Endothelial cell of umbilical vein (primary cell): ENCODE results near the gene CAMTA1. TPM values are rescaled to one million over a fixed set of nuclear protein-coding genes. Genes with fewer than 3 reads are reported as not detected.

ENCODE experiments used
- BruUV-seq: library from RNA; stranded (reverse); fragments of 400-500 nt; replicated peaks from 2 replicates; lab custom pipeline; 2021; lab: Mats Ljungman, UMichigan
- CTCF ChIA-PET: fragments of 300-600, 350-600 bp; sonication (Branson Sonifier 250); formaldehyde crosslinking; loops from one replicate; lab custom pipeline; 2021; ENCODE audit warnings: antibody characterized with exemption, inconsistent platforms; lab: Charles Lee
- POLR2A ChIA-PET: fragments of 300-600, 350-600 bp; sonication (Branson Sonifier 250); formaldehyde crosslinking; loops from one replicate; lab custom pipeline; 2021; ENCODE audit warnings: antibody characterized with exemption, inconsistent platforms; lab: Charles Lee
- DNase-seq: peaks from one replicate; pipeline ENCODE4 v3.0.0-alpha.2; 2011; ENCODE audit warnings: low read depth, low spot score
- FAIRE-seq: peaks from 2 replicates; lab custom pipeline; 2011; peaks lifted over from hg19 to GRCh38; lab: Jason Lieb, UNC
- H2AFZ ChIP-seq: 2 replicates; pipeline ENCODE4 v1.6.0; 2012; ENCODE audit warnings: low read depth, low read length, control low read depth, inconsistent platforms
- H3K27ac ChIP-seq: 2 replicates; pipeline ENCODE4 v1.5.1; 2011; ENCODE audit warnings: low read depth, mild to moderate bottlenecking, control low read depth, low read length, moderate library complexity; ENCODE audit not compliant: insufficient read depth
- H3K27me3 ChIP-seq, 2 experiments: 2 replicates each; pipeline versions ENCODE4 v1.6.0 to v1.6.1; 2011; ENCODE audit warnings: low read length in 2 of 2, mixed read lengths in 1 of 2; ENCODE audit not compliant: control insufficient read depth in 2 of 2, insufficient read depth in 2 of 2
- H3K36me3 ChIP-seq, 2 experiments: 2 replicates in 1 of 2; 3 replicates in 1 of 2; pipeline ENCODE4 v1.5.1; 2011; ENCODE audit warnings: low read length in 2 of 2, mild to moderate bottlenecking in 1 of 2, moderate library complexity in 1 of 2; ENCODE audit not compliant: control insufficient read depth in 2 of 2, insufficient read depth in 2 of 2; ENCODE audit errors: extremely low read depth in 1 of 2
- H3K4me1 ChIP-seq: 3 replicates; pipeline ENCODE4 v1.5.1; 2011; ENCODE audit warnings: mild to moderate bottlenecking, low read length; ENCODE audit not compliant: control insufficient read depth, insufficient read depth; ENCODE audit errors: extremely low read depth
- H3K4me2 ChIP-seq: 2 replicates; pipeline ENCODE4 v1.6.1; 2011; ENCODE audit warnings: low read length, control low read depth, mixed read lengths; ENCODE audit not compliant: insufficient read depth
- H3K4me3 ChIP-seq, 3 experiments: fragments of 200-600 bp in 1 of 3; sonication (generic), shearing (Covaris generic) in 1 of 3; replicated peaks in 1 of 3; 2 replicates each; pipeline ENCODE4 v1.5.1; 2011 to 2016; ENCODE audit warnings: control low read depth in 3 of 3, low read length in 3 of 3, mild to moderate bottlenecking in 2 of 3, inconsistent platforms in 1 of 3, low read depth in 1 of 3, moderate library complexity in 1 of 3; ENCODE audit not compliant: insufficient read depth in 1 of 3
- H3K79me2 ChIP-seq: 2 replicates; pipeline ENCODE4 v1.6.0; 2012; ENCODE audit warnings: low read length, inconsistent platforms; ENCODE audit not compliant: control insufficient read depth, insufficient read depth
- H3K9ac ChIP-seq: replicated peaks from 2 replicates; pipeline ENCODE3; 2011; ENCODE audit warnings: low read length, control low read depth; ENCODE audit not compliant: insufficient read depth; ENCODE audit errors: extremely low read depth
- H3K9me1 ChIP-seq: replicated peaks from 3 replicates; pipeline ENCODE4 v1.6.0; 2011; ENCODE audit warnings: mild to moderate bottlenecking, low read length; ENCODE audit not compliant: control insufficient read depth, insufficient read depth; ENCODE audit errors: extremely low read depth
- H3K9me3 ChIP-seq: replicated peaks from 2 replicates; pipeline ENCODE4 v1.5.1; 2012; ENCODE audit warnings: low read length, inconsistent platforms; ENCODE audit not compliant: control insufficient read depth, insufficient read depth
- H4K20me1 ChIP-seq: replicated peaks from 2 replicates; pipeline ENCODE3; 2011; ENCODE audit warnings: mild to moderate bottlenecking, low read length; ENCODE audit not compliant: control insufficient read depth, insufficient read depth; ENCODE audit errors: extremely low read depth
- EZH2 ChIP-seq: IDR thresholded peaks from 2 replicates; pipeline ENCODE4 v1.6.1; 2012; ENCODE audit warnings: borderline replicate concordance, low read depth, mild to moderate bottlenecking, moderate library complexity, low read length, inconsistent platforms; ENCODE audit not compliant: severe bottlenecking
- FOS ChIP-seq: IDR thresholded peaks from 2 replicates; pipeline ENCODE4 v1.6.1; 2011; ENCODE audit warnings: mild to moderate bottlenecking, low read length, moderate library complexity, borderline replicate concordance; ENCODE audit not compliant: insufficient read depth
- GATA2 ChIP-seq: IDR thresholded peaks from 2 replicates; pipeline ENCODE4 v1.7.0; 2011; ENCODE audit warnings: low read depth, mild to moderate bottlenecking, moderate library complexity, mixed read lengths, low read length; ENCODE audit not compliant: insufficient read length, insufficient read depth
- JUN ChIP-seq: IDR thresholded peaks from 2 replicates; pipeline ENCODE4 v1.6.1; 2011; ENCODE audit warnings: borderline replicate concordance, low read depth; ENCODE audit not compliant: insufficient read length, insufficient read depth
- MYC ChIP-seq: IDR thresholded peaks from one replicate; pipeline ENCODE4 v1.6.1; 2011; ENCODE audit warnings: mild to moderate bottlenecking, low read depth, low read length
- POLR2A ChIP-seq: IDR thresholded peaks from 2 replicates; pipeline ENCODE4 v1.6.1; 2012; ENCODE audit warnings: low read depth, mild to moderate bottlenecking, control low read depth, low read length
- dilution Hi-C: fragments of 300-500 bp; cut with MboI; formaldehyde crosslinking; loops from one replicate; pipeline ENCODE4 v1.15.0; 2019; ENCODE audit warnings: low sequenced_read_pairs; ENCODE audit not compliant: extremely low pct_ligation_motif_present
- intact Hi-C: fragments of 100-400 bp; cut with micrococcal nuclease; formaldehyde crosslinking; loops from one replicate; pipeline ENCODE4 v1.10.0; 2022
- polyA plus RNA-seq, 4 experiments: library from polyadenylated mRNA; depleted of rRNA in 3 of 4; stranded (reverse) in 3 of 4; unstranded in 1 of 4; fragments of >200 nt; gene quantifications; 2 replicates each; pipeline versions ENCODE4 v1.2.1 to v1.2.3, GENCODE V29; 2011 to 2012; ENCODE audit warnings: missing spikeins in 1 of 4
- total RNA-seq: library from RNA; stranded (reverse); gene quantifications from 2 replicates; pipeline ENCODE4 v1.2.3, GENCODE V29; 2021

Gene CAMTA1
- total and polyA plus RNA-seq, 2 donors (not counting 3 experiments of a cell fraction or from before 2014, with no cell fraction given) = 50.8 to 92.7 TPM

DNA sequence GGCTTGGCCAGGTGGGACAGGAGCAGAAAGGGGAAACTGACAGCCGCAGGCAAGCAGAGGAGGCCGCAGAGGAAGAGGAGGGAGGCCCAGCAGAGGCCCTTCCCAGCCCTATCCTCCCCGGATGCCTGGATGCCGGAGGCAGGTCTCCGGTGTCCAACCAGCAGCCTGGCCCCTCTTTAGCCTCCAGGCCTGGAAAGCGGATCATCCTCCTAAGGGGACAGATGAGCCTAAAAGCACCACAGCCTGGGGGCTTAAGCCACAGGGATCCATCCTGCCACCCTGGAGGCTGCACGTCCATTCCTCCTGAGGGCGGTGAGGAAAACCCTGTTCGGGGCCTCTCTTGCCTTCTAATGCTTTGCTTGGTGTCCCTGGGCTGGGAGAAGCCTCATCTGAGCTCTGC lies 651.8 kb downstream of the CAMTA1 start:
- H3K4me1 ChIP-seq = no peaks in the 10 kb centered on the region
- ChIA-PET CTCF (no interaction called here), POLR2A (no interaction called here)
- no peak overlapping the region for H3K27ac ChIP-seq
- no peaks in the 10 kb centered on the region for H3K9me3 ChIP-seq
- no peak overlapping the region for H3K9ac ChIP-seq
- no peak for DNase-seq
- H3K36me3 ChIP-seq = no peaks in the 10 kb centered on the region
- no peak for TF ChIP-seq GATA2
- TF ChIP-seq MYC = no peak
- no peaks in the 10 kb centered on the region for H3K79me2 ChIP-seq
- no TSS peak for BruUV-seq
- H3K4me2 ChIP-seq = no peak overlapping the region
- dilution Hi-C loops = no loop called here
- intact Hi-C loops = no loop called here
- H3K9me1 ChIP-seq = no peaks in the 10 kb centered on the region
- H3K4me3 ChIP-seq = no peak overlapping the region
- no peaks in the 10 kb centered on the region for H4K20me1 ChIP-seq
- no peak for FAIRE-seq
- no peak overlapping the region for H2AFZ ChIP-seq
- no peaks in the 10 kb centered on the region for H3K27me3 ChIP-seq

DNA sequence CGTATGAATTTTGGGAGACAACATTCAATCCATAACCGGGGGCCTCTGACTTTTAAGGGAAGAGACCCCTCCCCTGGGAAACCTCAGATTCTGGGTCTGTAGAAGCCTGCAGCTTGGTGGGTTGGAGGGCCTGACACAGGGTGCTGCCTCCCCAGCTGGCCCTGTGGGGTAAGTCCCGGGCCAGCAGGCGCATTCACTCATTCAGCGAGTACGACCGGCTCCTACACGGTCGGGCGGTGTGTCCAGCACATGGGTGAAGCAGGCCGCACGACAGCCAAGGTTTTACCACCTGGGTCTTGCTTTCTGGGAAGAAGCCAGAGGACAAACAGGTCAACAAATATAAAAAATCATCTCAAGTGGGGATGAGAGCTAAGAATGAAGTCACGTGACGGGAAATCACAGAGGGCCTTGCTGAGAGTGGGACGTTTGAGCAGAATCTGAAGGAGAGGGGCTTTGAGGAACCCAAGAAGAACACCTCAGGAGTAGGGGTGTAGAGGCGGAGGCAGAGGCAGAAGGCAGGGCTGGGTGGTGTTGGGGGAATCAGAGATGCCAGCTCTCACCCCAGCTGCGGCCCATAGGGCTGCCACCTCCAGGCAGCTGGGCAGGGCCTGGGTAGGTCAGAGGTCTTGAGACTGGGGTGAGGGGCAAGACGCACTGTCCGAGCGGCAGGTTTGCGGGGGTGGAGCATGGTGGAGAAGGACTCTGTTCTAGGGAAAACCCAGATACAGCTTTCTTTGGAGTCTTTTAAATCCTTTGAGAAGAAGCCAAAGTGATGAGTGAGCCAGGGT lies 652.5 kb downstream of the CAMTA1 start:
- no TSS peak for BruUV-seq
- Histone ChIP-seq H3K4me1 (no peaks in the 10 kb centered on the region), H3K4me3 (no peak overlapping the region), H3K79me2 (no peaks in the 10 kb centered on the region), H3K9me1 (no peaks in the 10 kb centered on the region), H3K36me3 (no peaks in the 10 kb centered on the region), H3K27me3 (no peaks in the 10 kb centered on the region), H3K4me2 (no peak overlapping the region), H3K9ac (no peak overlapping the region), H2AFZ (no peak overlapping the region), H4K20me1 (no peaks in the 10 kb centered on the region), H3K9me3 (no peaks in the 10 kb centered on the region), H3K27ac (no peak overlapping the region)
- no peak for TF ChIP-seq JUN
- no peak for TF ChIP-seq EZH2
- no peak for TF ChIP-seq FOS
- TF ChIP-seq GATA2 = no peak
- no peak for TF ChIP-seq POLR2A
- ChIA-PET CTCF (interaction anchor here (1.3 kb wide), 1 partner anchor 14 kb away, joined by 3 read pairs; no protein-coding TSS in a partner anchor), POLR2A (no interaction called here)
- dilution Hi-C loops (no loop called here), intact Hi-C loops (no loop called here)
- DNase-seq = no peak
- FAIRE-seq = no peak
